K562 (cell line): ENCODE data around the gene SMAD5. TPM values are rescaled to one million over a fixed set of nuclear protein-coding genes. Genes with fewer than 3 reads are reported as not detected.

Experiments
- ATAC-seq: fragments of 200-7000 bp; cut with Tn5 transposase; 3 replicates; pipeline ENCODE4 v1.9.1; 2020; ENCODE audit warnings: moderate library complexity
- BruUV-seq: library from RNA; stranded (reverse); fragments of 400-500 nt; replicated peaks from 2 replicates; lab custom pipeline; 2021; lab: Mats Ljungman, UMichigan
- CTCF ChIA-PET: fragments of 300-600 bp; formaldehyde crosslinking; extraction: SDS; loops from one replicate; lab custom pipeline; 2021; ENCODE audit warnings: low intra/inter-chr PET ratio; lab: Yijun Ruan, JAX
- POLR2A ChIA-PET: fragments of 300-600, 350-650 bp; sonication (Branson Sonifier 250); formaldehyde crosslinking; extraction: SDS; loops from one replicate; lab custom pipeline; 2021; ENCODE audit warnings: antibody characterized with exemption, inconsistent platforms; lab: Yijun Ruan, JAX
- DNase-seq, 4 experiments: peaks; one replicate each; pipeline versions ENCODE4 v3.0.0 to v3.0.0-alpha.2; 2011 to 2018; ENCODE audit warnings: low spot score in 3 of 4, mixed read lengths in 3 of 4; ENCODE audit errors: extremely low read depth in 1 of 4
- FAIRE-seq: peaks from 2 replicates; lab custom pipeline; 2011; peaks lifted over from hg19 to GRCh38; lab: Jason Lieb, UNC
- H2AFZ ChIP-seq: 2 replicates; pipeline ENCODE4 v1.6.0; 2011; ENCODE audit warnings: low read depth, low read length, control low read depth, inconsistent platforms
- H3K27ac ChIP-seq: fragments of 200-600 bp; 3 replicates; pipeline ENCODE4 v1.8.0; 2011; ENCODE audit warnings: low read depth, mild to moderate bottlenecking, control low read depth, inconsistent platforms, low read length, moderate library complexity, mixed read lengths; ENCODE audit errors: extremely low read depth
- H3K27me3 ChIP-seq, 2 experiments: fragments of 300-600 bp in 1 of 2; 2 replicates in 1 of 2; 3 replicates in 1 of 2; pipeline versions ENCODE4 v1.6.0 to v1.8.0; 2011; ENCODE audit warnings: inconsistent platforms in 2 of 2, low read length in 2 of 2, mild to moderate bottlenecking in 1 of 2, mixed read lengths in 1 of 2, moderate library complexity in 1 of 2; ENCODE audit not compliant: control insufficient read depth in 2 of 2, insufficient read depth in 2 of 2
- H3K36me3 ChIP-seq: fragments of 300-600 bp; 3 replicates; pipeline ENCODE4 v1.8.0; 2011; ENCODE audit warnings: mild to moderate bottlenecking, low read length, inconsistent platforms; ENCODE audit not compliant: control insufficient read depth, insufficient read depth
- H3K4me1 ChIP-seq, 2 experiments: fragments of 200-600 bp in 1 of 2; replicated peaks in 1 of 2; 2 replicates in 1 of 2; 3 replicates in 1 of 2; pipeline versions ENCODE4 v1.5.1 to v1.8.0; 2011; ENCODE audit warnings: inconsistent platforms in 2 of 2, low read length in 2 of 2, mild to moderate bottlenecking in 1 of 2, mixed read lengths in 1 of 2, moderate library complexity in 1 of 2; ENCODE audit not compliant: control insufficient read depth in 2 of 2, insufficient read depth in 2 of 2
- H3K4me2 ChIP-seq: 2 replicates; pipeline ENCODE4 v1.6.1; 2011; ENCODE audit warnings: low read length, control low read depth, inconsistent platforms, mixed read lengths; ENCODE audit not compliant: insufficient read depth
- H3K4me3 ChIP-seq: fragments of 200-600 bp; sonication (generic), shearing (Covaris generic); 2 replicates; pipeline ENCODE4 v1.5.1; 2016; ENCODE audit warnings: control low read depth, inconsistent platforms
- H3K79me2 ChIP-seq: fragments of 200-600 bp; 3 replicates; pipeline ENCODE4 v1.8.0; 2011; ENCODE audit warnings: low read length, inconsistent platforms; ENCODE audit not compliant: control insufficient read depth, insufficient read depth
- H3K9ac ChIP-seq, 2 experiments: 2 replicates each; pipeline versions ENCODE4 v1.6.0 to v1.6.1; 2011; ENCODE audit warnings: low read depth in 2 of 2, low read length in 2 of 2, control low read depth in 1 of 2, inconsistent platforms in 1 of 2, mild to moderate bottlenecking in 1 of 2, mixed read lengths in 1 of 2; ENCODE audit not compliant: insufficient read depth in 1 of 2
- H3K9me1 ChIP-seq: one replicate; pipeline ENCODE4 v1.6.0; 2011; ENCODE audit warnings: inconsistent platforms, mild to moderate bottlenecking, low read length, moderate library complexity; ENCODE audit not compliant: control insufficient read depth, insufficient read depth
- H3K9me3 ChIP-seq: replicated peaks from 2 replicates; pipeline ENCODE4 v1.5.1; 2011; ENCODE audit warnings: low read depth, low read length, inconsistent platforms; ENCODE audit not compliant: control insufficient read depth, insufficient read depth
- H4K20me1 ChIP-seq: replicated peaks from 2 replicates; pipeline ENCODE4 v1.6.1; 2011; ENCODE audit warnings: low read length, inconsistent platforms, mixed read lengths; ENCODE audit not compliant: control insufficient read depth, insufficient read depth
- KDM1A ChIP-seq, 2 experiments: fragments of 450-650 bp; IDR thresholded peaks; 2 replicates each; pipeline ENCODE4 v1.6.1; 2016; ENCODE audit warnings: mild to moderate bottlenecking in 2 of 2
- RBM25 ChIP-seq: fragments of 200-400 bp; formaldehyde crosslinking; IDR thresholded peaks from 2 replicates; pipeline ENCODE4 v1.6.1; 2018; ENCODE audit warnings: low read length, low read depth, moderate library complexity; ENCODE audit not compliant: severe bottlenecking
- TCF3 ChIP-seq: sonication (generic); formaldehyde crosslinking; IDR thresholded peaks from 2 replicates; pipeline ENCODE4 v1.4.0; 2020; ENCODE audit warnings: mild to moderate bottlenecking, missing genetic modification reagents
- ZFP91 ChIP-seq: sonication (generic); formaldehyde crosslinking; IDR thresholded peaks from 2 replicates; pipeline ENCODE4 v1.8.0; 2022; ENCODE audit warnings: mild to moderate bottlenecking, missing genetic modification reagents
- ZNF146 ChIP-seq: IDR thresholded peaks from one replicate; pipeline ENCODE4 v1.6.1; 2018; ENCODE audit warnings: missing compliant biosample characterization; ENCODE audit not compliant: unreplicated experiment
- ZNF23 ChIP-seq: fragments of 250-450 bp; sonication (Bioruptor Pico); IDR thresholded peaks from 2 replicates; pipeline ENCODE4 v1.4.0; 2020; ENCODE audit warnings: mild to moderate bottlenecking
- WGBS: fragments of 100-300 bp; shearing (Covaris generic); methylation state at CpG from one replicate; pipeline ENCODE4 v1.1.6; 2016; ENCODE audit warnings: low coverage, mixed read lengths; ENCODE audit not compliant: insufficient coverage; ENCODE audit errors: missing lambda C conversion rate; 5-methylcytosine and 5-hydroxymethylcytosine counted together
- in situ Hi-C: fragments of 300-500 bp; cut with MboI; formaldehyde crosslinking; loops from 4 replicates; pipeline ENCODE4 v1.15.0; 2018; ENCODE audit warnings: inconsistent platforms, mixed read lengths
- intact Hi-C: fragments of 100-400 bp; cut with micrococcal nuclease; formaldehyde crosslinking; loops from 2 replicates; pipeline ENCODE4 v1.14.2; 2022
- polyA plus RNA-seq, 8 experiments: library from polyadenylated mRNA; depleted of rRNA in 4 of 8; stranded (reverse) in 5 of 8; unstranded in 3 of 8; fragments of >200 nt; fragmentation: Nextera tagmentation in 2 of 8; fragmentation: Illumina TruSeq in 1 of 8; extraction: Ambion mirVana in 2 of 8; extraction: Trizol in 1 of 8; gene quantifications; 2 replicates each; pipeline versions ENCODE4 v1.2.1 to v1.2.3, GENCODE V29; 2011 to 2014; ENCODE audit warnings: inconsistent platforms in 1 of 8, missing spikeins in 1 of 8
- total RNA-seq, 7 experiments: library from RNA; depleted of rRNA in 6 of 7; stranded (reverse); fragments of >200 nt in 6 of 7; fragmentation: Illumina TruSeq in 2 of 7; extraction: Trizol in 2 of 7; gene quantifications; 2 replicates each; pipeline versions ENCODE4 v1.2.1 to v1.2.3, GENCODE V29; 2011 to 2021; ENCODE audit warnings: low replicate concordance in 1 of 7

SMAD5 gene
- total and polyA plus RNA-seq, 9 of the 15 experiments (the other 6 are each of a cell fraction or from before 2014, with no cell fraction given): 12.4 to 53.9 (median 20.3) TPM

- no TSS peak for BruUV-seq
- ATAC-seq (no peak), FAIRE-seq (no peak), DNase-seq (no peak)
- H3K36me3 ChIP-seq: no peaks in the 10 kb centered on the region
- H3K4me1 ChIP-seq: peaks cover 0 to 2% of the 10 kb centered on the region in 2 experiments; a peak in 1 of 5 replicates
- H3K27me3 ChIP-seq: peaks cover 11 to 59% of the 10 kb centered on the region in 2 experiments; a peak in 4 of 5 replicates
- H3K79me2 ChIP-seq: no peaks in the 10 kb centered on the region
- H2AFZ ChIP-seq: no peak overlapping the region
- H3K9me1 ChIP-seq: no peaks in the 10 kb centered on the region
- H3K4me3 ChIP-seq: no peak overlapping the region
- in situ Hi-C loops: loop anchor here (5.0 kb wide), 1 partner anchor 327 kb away; no protein-coding TSS in a partner anchor
- intact Hi-C loops: loop anchor here (5.0 kb wide), 1 partner anchor 267 kb away; no protein-coding TSS in a partner anchor
- TF ChIP-seq ZFP91 (CRISPR knock-in tag): no peak
- H3K9ac ChIP-seq: peak overlapping the region in 1 of 2 experiments; percentile 51; a peak in 1 of 4 replicates
- no peak overlapping the region for H3K27ac ChIP-seq
- no peaks in the 10 kb centered on the region; the same call in 1 of the 2 replicates for H4K20me1 ChIP-seq
- under 1% methylated on average over 9 of the region's 9 CpGs for WGBS
- H3K4me2 ChIP-seq: no peak overlapping the region
- no peaks in the 10 kb centered on the region for H3K9me3 ChIP-seq
- POLR2A ChIA-PET: no interaction called here
- CTCF ChIA-PET: interaction anchor here (0.9 to 3.7 kb wide), 2 partner anchors 149 to 151 kb away, joined by 3 to 12 read pairs; no protein-coding TSS in a partner anchor
Measured at GRCh38 chr5:136213919-136214493, 81.4 kb downstream of the SMAD5 start.

- Histone ChIP-seq H3K27ac (no peak overlapping the region), H3K4me1 (peaks cover 0 to 2% of the 10 kb centered on the region in 2 experiments; a peak in 1 of 5 replicates), H3K9me3 (no peaks in the 10 kb centered on the region), H3K9me1 (no peaks in the 10 kb centered on the region), H3K9ac (no peak overlapping the region), H3K27me3 (peaks cover 5 to 42% of the 10 kb centered on the region in 2 experiments; a peak in 4 of 5 replicates), H3K79me2 (no peaks in the 10 kb centered on the region), H4K20me1 (no peaks in the 10 kb centered on the region; the same call in 1 of the 2 replicates), H3K36me3 (no peaks in the 10 kb centered on the region), H2AFZ (no peak overlapping the region), H3K4me2 (no peak overlapping the region), H3K4me3 (no peak overlapping the region)
- POLR2A ChIA-PET: no interaction called here
- in situ Hi-C loops (no loop called here), intact Hi-C loops (no loop called here)
- DNase-seq (no peak), ATAC-seq (no peak), FAIRE-seq (no peak)
- no TSS peak for BruUV-seq
- CTCF ChIA-PET: no interaction called here
- WGBS: 0% methylated on average over 4 of the region's 4 CpGs
- TF ChIP-seq TCF3: no peak
- TF ChIP-seq ZNF23 (CRISPR knock-in tag): no peak
- TF ChIP-seq ZNF146 (CRISPR knock-in tag): no peak
- TF ChIP-seq KDM1A (IDR thresholded peaks at IDR 0.05): no peak
- no peak for TF ChIP-seq RBM25
Measured at GRCh38 chr5:136215812-136216211, 83.2 kb downstream of the SMAD5 start.
